Lower leg skin (tissue), 3 donors: ENCODE data around the gene KCND1.

Source experiments
- POLR2A ChIP-seq, 2 donors: fragments of 450-650 bp; IDR thresholded peaks; one replicate each; pipeline ENCODE4 v1.6.1; 2016 to 2017; ENCODE audit warnings: antibody characterized with exemption in 2 of 2, mild to moderate bottlenecking in 1 of 2, moderate library complexity in 1 of 2
- TF ChIP-seq, protein P1 (sequence below), 3 donors: fragments of 450-650 bp; IDR thresholded peaks; one replicate each; pipeline ENCODE4 v1.5.1; 2016; ENCODE audit warnings: antibody characterized with exemption in 3 of 3, mild to moderate bottlenecking in 3 of 3, moderate library complexity in 2 of 3

DNA sequence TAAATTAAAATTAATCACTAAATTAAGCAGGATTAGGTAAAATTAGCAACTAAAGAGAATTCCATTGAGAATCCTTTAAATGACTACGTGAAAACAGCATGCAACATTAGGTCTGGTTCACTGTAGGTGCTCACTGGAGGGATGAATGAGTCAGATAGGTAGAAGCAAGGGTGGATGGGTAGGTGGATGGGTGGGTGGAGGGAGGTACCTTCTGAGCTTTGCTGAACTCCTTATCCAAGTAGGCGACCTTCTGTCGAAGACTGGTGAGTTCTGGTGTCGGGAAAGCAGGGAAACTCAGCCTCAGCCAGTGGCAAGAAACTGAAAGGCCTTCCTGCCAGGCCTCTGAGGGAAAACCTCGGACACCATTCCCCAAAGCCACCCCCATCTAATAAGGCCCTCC is 27.4 kb upstream of the KCND1 start:
- TF ChIP-seq, protein P1, sequence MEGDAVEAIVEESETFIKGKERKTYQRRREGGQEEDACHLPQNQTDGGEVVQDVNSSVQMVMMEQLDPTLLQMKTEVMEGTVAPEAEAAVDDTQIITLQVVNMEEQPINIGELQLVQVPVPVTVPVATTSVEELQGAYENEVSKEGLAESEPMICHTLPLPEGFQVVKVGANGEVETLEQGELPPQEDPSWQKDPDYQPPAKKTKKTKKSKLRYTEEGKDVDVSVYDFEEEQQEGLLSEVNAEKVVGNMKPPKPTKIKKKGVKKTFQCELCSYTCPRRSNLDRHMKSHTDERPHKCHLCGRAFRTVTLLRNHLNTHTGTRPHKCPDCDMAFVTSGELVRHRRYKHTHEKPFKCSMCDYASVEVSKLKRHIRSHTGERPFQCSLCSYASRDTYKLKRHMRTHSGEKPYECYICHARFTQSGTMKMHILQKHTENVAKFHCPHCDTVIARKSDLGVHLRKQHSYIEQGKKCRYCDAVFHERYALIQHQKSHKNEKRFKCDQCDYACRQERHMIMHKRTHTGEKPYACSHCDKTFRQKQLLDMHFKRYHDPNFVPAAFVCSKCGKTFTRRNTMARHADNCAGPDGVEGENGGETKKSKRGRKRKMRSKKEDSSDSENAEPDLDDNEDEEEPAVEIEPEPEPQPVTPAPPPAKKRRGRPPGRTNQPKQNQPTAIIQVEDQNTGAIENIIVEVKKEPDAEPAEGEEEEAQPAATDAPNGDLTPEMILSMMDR (IDR thresholded peaks at IDR 0.05): no peak
- TF ChIP-seq POLR2A (IDR thresholded peaks at IDR 0.05): no peak
